H1 (cell line): Measurements from ENCODE around the gene EVI2A.

Experiments
- CHD2 ChIP-seq: IDR thresholded peaks from 2 replicates; pipeline ENCODE4 v1.6.1; 2012; ENCODE audit warnings: low read length, improper control_type of control experiment
- POLR2A ChIP-seq, 2 experiments: IDR thresholded peaks; 1 replicate in 1 of 2; 2 replicates in 1 of 2; pipeline ENCODE4 v1.6.1; 2011; ENCODE audit warnings: low read depth in 2 of 2, low read length in 2 of 2, mild to moderate bottlenecking in 2 of 2; ENCODE audit errors: control extremely low read depth in 1 of 2
- TF ChIP-seq, protein P1 (sequence below): IDR thresholded peaks from 2 replicates; pipeline ENCODE4 v1.6.1; 2012; ENCODE audit warnings: low read length, inconsistent platforms

DNA sequence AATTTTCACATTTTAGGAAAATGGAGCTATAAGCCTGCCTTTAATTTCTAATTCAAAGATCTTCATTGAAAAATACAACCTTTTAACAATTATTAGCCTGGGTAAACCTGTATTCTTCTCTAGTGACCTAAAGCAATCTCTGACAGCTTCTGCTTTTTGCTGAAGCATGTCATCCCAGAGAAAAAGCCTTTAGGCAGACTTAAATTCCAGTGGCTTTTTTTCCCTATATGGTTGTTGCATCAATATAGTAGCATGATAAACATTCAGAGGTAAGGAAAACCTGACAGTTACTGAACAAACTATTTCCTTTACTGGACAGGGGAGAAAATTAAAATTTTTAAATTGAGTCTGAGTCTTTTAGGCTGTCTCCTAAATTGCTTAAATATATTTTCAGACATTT lies 7.8 kb upstream of the EVI2A start:
- no peak for TF ChIP-seq POLR2A (IDR thresholded peaks at IDR 0.05; ENCODE audit: control extremely low read depth in 1 of 2, low read depth in 2 of 2, low read length in 2 of 2)
- TF ChIP-seq, protein P1, sequence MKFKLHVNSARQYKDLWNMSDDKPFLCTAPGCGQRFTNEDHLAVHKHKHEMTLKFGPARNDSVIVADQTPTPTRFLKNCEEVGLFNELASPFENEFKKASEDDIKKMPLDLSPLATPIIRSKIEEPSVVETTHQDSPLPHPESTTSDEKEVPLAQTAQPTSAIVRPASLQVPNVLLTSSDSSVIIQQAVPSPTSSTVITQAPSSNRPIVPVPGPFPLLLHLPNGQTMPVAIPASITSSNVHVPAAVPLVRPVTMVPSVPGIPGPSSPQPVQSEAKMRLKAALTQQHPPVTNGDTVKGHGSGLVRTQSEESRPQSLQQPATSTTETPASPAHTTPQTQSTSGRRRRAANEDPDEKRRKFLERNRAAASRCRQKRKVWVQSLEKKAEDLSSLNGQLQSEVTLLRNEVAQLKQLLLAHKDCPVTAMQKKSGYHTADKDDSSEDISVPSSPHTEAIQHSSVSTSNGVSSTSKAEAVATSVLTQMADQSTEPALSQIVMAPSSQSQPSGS, result no peak
- no peak for TF ChIP-seq CHD2
